GOT3 (cell line): Measurements from ENCODE around the gene NFE2L2.
"Not testable (repeated sequence)": the region's sequence is repeated elsewhere in the genome, so short reads cannot be mapped to it uniquely, and the experiment has no call there.

Experiments
- DNase-seq: peaks from one replicate; lab custom pipeline; 2025; ENCODE audit warnings: mixed read lengths; lab: John Stamatoyannopoulos, UW

Gene NFE2L2

DNA sequence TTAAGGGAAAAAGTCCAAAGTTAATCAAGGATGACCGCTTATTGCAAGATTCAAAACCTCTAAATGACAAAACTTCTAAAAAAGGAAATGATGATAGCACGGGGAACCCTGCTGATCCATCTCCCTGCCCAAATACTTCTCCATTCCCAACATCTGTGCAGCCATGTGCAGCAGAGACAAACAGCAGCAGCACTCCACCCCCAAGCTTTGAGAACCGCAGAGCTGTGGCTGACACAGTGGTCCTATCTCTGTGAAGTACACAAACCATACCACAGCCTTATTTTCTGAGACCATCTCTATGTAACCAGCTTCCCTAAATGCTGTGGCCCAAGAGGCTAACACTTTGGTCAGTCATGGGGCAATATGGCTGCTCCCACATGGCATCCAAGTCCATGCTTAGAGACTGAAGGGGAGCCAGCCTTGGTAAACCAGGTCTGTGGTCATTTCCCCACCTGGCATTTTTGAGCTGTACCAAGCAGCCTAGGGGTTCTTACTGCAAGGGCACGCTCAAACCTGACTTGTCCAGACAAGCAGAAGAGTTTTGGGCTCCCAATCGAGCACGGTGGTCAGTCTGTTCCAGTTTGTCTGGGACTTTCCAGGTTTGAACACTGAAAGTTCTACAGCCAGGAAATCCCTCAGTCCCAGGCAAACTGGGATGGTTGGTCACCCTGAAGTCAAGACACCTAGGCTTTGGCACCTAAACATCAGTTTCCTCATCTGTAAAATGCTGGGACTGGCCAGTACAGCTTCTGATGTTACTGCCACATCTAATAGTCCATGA lies 17.1 kb upstream of the NFE2L2 start:
- no peak for DNase-seq

DNA sequence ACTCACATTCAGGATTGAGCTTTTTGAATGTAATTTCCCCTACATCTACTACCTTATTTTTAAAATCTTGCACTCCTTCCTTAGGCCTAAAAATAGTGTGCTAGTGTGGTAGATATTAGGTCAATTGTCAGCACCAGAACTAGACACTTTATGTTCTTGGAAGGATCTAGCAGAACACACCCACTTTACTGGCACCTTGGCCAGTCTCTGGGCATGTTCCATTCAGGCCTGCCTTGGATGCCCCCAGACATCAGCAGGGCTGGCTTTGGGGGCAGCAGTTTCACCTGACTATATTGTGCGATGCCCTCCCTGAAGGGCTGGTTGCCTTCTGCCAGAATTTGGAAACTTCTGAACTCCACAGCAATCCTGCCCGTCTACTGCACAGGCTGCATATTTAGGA lies 15.3 kb upstream of the NFE2L2 start:
- DNase-seq, result no peak

DNA sequence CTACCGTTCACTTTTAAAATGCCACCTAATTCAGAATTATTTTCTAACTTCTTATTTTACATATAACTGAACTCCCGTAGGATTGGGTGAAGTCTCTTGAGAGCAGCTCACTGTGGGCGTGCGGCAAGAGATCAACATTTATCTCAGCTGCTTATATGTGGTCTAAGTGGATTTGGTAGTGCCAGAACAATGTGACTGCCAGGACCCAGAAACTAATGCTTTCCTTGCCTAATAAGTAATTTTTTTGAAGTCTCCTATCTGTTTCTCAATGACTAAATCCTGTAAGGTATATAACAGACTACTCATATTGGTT lies 11.2 kb upstream of the NFE2L2 start:
- no peak for DNase-seq

DNA sequence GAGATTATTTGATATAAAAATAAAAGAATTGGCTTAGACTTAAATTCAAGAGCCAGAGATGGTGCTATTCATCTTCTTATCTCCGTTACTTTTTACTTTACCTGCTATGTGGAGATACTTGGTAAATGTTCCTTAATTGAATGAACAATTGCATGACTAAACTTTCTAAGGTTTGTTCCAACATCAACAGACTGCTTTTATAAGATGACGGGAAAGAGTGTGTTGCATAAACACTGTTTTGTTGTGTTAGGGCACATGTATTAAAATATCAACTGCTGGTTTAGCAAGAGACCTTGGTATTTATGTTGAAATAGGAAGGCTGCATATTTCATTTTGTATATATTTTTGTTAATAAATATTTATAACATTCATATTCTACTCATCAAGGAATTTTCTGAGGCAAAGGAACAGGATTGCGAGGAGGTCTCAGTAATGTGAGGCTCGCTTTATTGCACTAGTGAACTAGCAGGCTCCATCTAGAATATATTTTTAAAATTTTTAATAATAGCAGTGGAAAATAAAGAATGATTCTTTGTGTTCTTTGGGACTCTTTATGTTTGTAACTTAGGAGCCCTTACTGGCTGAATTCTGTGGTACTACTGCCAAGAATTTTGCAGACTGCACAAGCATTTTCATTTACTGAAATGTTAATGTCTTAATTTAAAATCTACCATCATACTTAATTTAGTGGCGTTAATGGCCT lies 10.7 kb upstream of the NFE2L2 start:
- no peak for DNase-seq

DNA sequence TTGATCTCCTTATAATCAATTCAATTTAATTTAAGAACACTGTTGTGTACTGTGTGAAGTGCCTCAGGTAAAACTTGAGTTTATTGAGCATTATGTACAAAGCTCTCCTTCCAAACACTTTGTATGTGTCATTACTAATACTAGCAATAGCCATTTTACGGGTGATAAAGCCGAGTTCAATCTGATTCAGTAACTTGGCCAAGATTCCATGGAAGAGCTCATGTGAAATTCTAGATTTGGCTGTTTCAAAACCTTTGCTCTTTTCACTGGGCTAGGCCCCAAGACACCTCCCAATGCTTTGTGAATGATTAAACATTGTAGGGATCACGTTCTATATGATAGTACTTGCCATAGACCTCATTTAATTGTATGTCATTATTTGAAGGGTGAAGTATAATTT lies 8.9 kb upstream of the NFE2L2 start:
- no peak for DNase-seq

DNA sequence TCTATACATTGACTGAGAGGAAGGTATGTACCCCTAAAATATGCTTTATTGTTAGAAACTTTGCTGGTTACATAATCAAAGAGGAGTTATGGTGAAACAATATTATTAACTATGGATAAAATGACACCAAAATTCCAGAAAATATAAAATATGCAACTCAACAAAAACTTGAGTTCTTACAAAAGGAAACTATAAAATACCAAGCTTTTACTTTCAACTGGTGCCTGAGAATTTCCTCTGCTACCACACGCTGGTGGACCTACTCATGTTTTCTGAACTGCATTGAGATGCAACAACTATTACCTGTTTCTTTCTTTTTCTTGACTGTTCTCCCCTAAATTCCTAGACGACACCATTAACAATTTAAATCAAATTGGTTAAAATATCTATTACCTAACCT lies 8.2 kb upstream of the NFE2L2 start:
- DNase-seq, result no peak

DNA sequence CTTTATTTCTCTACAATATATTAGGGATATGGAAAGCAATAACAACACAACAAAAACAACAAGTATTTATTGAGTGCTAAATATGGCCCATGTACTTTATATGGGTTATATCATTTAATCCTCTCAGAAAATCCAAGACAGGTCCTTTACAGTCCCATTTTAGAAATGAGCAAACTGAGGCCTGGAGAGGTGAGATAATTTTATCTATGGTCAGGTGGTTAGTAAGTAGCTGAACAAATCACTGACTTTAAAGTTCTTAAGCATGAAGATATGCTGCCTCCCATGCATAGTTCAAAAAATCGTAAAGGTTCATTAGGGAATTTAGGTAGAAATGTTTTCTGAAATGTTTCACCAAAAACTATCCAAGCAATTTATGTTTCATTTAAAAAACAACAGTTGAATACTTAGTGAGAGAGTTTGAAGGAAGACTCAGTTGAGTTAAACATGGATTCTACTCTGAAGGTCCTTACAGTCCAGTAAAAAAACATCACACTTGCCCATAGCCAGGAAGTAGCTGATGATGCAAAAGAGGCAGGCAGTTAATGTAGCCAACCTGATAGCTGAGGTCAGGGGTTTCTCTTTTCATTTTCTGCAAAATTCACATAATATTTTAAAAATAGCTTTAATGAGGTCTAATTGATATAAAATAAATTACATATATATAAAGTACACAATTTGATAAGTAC lies 7.6 kb upstream of the NFE2L2 start:
- no peak for DNase-seq

DNA sequence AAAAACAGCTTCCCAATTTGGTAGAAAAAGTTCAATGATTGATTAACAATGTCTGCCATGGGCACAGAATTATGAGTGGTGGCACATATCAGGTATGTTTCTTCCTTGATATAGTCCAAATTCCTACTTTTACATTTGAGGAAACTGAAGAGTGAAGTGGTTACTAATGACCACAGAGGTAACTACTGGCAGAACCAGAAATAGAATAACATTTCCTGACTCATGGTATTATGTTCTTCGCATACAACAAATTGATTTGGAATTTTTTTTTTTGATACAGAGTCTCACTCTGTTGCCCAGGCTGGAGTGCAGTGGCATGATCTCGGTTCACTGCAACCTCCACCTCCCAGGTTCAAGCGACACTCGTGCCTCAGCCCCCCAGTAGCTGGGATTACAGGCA lies 6.0 kb upstream of the NFE2L2 start:
- DNase-seq, result no peak

DNA sequence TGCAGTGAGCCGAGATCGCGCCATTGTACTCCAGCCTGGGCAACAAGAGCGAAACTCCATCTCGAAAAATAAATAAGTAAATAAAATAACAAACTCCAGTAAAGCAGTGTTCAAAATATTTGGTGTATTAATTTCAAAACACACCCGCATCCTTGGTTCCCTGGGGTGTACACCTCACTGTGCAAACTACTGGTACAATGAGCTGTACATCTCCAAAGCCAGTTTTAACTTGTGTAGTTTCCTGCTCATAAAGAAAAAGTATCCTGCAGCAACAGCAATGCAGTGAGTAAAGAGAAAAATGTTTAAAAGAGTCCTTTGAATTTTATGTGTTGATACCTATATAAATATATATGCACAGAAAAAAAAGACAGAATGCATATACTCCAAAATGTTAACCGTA lies 4.4 kb upstream of the NFE2L2 start:
- no peak for DNase-seq

DNA sequence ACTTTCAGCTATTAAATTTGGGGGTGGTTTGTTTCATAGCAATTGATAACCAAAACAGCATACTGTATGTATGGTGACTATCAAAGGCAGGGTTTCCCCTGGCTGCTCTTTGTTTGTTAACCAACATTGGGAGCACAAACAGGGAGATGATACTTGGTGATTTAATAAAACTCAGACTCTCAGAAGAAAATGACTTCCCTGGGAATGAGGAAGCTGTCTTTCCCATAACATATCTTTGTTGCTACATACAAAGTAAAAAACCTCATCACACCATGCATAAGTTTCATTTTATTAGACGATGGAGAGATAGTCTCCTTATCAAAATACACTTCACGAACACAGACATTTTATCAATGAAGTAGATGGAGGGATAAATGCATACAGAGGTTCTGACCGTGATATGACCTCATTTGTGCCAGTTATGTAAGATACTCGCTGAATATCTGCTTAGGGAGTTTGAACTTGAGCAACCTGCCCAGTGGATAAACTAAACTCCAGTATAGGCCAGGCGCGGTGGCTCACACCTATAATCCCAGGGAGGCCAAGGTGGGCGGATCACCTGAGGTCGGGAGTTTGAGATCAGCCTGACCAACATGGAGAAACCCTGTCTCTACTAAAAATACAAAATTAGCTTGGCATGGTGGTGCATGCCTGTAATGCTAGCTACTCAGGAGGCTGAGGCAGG lies 3.8 kb upstream of the NFE2L2 start:
- DNase-seq, result no peak

DNA sequence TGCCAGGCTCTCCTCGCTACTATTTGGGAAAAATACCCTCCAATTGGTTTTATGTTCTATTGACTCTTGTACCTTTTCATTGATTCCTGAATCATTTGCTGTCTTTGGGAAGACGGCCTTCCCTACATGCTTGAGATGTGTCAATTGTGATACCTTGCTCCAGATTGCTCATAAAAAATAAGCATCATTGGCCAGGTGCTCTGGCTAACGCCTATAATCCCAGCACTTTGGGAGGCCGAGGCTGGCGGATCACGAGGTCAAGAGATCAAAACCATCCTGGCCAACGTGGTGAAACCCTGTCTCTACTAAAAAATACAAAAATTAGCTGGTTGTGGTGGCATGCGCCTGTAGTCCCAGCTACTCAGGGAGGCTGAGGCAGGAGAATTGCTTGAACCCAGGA lies 2.4 kb upstream of the NFE2L2 start:
- DNase-seq, result not testable (repeated sequence)

DNA sequence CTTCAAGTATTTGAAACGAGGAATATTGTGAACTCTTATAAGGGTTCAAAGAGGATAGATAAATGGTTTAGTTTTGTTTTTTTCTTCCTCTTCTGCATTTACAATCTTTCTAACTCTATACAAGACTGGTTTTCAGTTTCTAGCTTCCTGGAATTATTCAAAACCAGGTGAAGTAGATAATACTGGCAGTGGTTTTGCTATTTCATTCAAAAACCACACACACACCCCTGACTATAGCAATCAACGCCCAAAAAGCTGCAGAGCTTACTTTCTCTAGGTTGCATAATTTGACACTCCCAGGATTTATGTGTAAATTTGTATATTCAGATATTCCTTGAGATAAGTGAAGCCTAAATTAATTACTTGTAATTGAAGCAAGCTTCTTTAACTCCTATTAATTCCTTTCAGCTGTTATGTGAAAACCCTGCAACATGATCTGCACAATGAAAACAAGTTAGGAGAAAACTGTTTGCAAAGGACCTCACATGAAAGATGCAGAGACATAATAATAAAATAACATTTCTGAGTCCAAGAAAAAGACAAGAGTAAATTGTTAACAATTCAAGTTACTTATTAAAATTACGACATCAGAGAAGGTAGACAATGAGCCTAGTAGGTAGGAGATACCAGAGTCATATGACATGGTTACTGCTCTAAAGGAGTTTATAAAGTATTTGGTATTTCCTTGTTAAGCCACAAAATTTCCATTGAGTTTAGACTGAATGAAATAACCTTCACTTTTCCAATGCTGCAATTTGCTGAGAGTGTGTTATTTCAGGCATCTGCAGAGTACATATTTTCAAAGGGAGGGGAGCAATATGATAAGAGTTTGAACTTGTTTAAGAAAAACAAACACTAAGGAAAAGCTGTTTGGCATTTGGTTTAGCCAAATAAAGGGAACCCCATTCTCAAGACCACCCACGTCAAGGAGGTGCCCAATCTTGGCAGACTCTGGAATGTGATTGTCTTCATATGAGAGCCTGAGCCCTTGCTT lies 1.6 kb upstream of the NFE2L2 start:
- DNase-seq, result no peak

DNA sequence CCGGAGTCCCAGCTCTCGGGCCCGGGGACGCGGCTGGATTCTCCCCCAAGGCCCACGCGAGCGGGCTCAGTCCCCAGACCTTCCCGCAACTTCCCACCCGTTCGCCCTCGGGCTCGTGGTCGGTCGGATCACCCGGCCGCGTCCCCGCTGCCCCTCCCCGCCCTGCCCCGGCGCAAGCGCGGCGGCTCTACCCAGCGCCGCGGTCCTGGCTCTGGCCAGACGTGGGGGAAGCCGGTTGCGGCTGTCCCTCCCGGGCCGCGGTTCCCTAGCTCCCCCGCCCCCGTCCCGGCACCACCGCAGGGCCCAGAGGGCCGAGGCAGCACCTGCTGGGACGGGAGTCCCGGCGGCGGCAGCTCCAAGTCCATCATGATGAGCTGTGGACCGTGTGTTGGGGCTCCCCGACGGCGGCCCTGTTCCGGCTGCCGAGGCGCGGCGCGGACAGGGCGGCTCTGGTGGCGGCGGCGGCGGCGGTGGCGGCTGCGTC lies 276 bp downstream of the NFE2L2 start:
- DNase-seq, result no peak

DNA sequence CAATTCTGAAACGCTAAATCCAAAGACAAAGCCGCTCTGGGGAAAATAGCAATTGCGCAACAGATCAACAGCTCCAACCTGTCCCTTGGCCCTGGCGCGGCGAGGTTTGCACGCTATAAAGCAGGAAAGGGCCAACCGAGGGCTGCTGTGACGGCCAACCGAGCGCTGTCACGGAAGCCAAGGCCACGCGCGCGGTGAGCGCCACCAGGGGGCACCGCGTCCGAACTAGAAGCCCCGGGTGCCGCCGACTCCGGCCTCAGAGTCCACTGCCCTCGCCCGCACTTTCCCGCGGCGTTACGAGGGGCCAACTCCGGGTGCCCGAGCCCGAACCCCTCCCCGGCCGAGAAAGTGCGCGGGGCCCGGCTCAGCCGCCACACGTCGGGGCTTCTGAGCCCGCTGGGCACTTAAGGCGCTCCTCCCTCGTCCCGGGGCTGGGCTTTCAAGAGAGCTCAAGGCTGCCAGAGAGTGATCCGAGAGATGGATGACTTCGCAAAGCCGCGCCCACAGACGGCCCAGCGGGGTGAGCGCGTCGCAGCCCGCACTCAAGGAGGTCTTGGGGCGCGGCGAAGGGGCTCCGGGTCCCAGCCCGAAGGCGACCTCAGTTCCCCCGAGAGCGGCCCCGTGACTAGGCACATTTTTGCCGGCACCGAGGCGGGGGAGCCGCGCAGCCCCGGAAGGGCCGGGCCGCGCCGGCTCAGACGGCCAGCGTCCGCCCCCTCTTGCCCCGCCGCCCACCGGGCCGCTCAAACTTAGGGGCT lies 897 bp downstream of the NFE2L2 start:
- DNase-seq, result peak; percentile 80

DNA sequence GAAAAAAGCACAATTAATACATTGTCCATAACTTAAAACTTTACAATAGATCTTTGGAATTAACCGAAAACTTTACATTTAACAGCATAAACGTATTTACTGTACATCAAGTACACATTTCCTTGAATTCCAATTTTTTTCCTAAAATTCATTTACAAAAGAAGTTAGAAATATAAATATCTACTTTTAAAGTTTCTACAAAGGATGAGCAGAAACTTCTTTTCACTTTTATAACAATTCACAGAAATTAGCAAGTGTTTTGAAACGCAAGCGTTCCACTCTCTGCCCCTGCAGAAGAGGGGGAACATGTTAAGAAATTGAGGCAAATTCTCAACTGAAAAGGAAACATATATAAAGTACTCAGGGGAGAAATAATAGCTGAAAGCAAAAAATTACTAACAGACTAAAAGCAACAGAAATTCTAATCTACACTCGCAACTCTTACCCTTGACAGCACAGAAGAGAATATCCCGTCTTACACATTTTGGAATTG lies 1.5 kb downstream of the NFE2L2 start:
- no peak for DNase-seq

DNA sequence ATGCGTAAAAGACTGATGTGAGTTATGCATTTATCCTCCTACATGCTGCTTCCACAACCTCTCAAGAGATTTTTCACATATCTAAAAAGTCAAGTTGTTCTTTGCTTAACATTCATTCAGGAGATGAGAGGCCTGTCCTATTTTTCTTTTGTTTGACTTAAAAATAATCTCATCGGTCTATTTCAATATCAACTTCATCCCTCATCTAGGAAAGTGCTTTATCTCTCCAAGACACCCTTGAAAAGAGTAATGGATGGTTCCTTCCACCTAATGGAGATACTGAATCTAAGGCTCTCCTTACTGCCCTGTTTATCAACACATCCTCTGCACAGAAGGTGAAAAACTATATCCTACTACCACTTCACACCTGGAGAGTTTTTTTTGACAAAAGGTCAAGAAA lies 2.4 kb downstream of the NFE2L2 start:
- no peak for DNase-seq

DNA sequence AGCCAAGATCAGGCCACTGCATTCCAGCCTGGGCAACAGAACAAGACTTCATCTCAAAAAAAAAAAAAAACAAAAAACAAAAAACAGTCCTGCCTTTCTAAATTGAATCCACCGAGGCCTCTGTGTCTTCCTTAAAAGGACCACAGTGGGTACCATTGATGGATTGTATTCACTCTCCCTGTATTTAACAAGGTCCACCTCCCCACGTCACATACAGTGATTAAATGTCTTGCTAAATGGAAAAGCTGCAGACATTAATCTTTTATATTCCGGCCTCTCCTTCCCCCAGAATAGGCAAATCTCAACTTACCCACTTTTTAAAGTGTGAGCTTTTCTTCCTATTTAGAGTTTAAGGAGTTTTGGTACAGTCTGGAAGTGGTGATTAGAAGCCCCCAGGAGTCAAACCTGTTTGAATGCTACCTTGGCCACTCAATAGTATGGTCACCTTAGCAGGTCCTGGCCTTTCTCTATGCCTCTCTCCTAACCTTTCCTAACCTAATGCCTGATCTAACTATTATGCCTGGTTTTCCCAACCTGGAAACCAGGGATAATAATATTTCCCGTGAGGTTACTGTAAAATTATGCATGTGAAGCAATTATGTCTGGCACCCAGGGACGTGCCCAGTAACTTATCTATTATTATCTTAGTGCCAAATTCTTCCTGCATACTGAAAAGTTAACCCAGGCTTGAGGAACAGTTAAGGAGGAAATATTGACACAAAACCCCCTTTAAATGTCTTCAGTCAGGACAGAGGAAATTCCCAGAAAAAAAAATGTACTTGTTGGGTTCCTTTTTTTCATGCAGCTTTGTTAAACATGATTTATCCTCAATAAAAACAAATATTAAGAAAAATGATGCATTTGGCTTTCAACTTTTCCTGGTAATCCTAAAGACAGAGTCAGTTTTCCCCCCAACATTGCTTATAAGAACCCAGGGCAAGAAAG lies 3.1 kb downstream of the NFE2L2 start:
- no peak for DNase-seq

DNA sequence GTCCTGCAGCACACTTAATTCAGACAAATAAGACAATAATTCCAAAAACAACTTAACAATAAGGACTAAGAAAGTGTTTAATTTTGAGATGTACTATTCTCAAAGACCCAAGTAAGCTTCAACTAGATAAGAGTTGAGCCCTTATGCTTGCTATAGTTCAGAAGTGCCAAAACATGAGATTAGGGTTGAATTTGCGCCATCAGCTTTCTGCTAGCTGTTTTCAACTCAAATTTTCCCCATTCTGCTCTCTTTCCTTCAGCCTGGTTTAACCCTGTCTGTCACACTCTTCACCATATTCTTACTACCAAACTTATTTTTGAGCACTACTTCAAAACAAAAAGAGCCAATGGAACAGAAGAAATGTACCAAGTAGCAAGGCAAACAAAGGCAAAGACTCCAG lies 4.1 kb downstream of the NFE2L2 start:
- DNase-seq, result no peak

DNA sequence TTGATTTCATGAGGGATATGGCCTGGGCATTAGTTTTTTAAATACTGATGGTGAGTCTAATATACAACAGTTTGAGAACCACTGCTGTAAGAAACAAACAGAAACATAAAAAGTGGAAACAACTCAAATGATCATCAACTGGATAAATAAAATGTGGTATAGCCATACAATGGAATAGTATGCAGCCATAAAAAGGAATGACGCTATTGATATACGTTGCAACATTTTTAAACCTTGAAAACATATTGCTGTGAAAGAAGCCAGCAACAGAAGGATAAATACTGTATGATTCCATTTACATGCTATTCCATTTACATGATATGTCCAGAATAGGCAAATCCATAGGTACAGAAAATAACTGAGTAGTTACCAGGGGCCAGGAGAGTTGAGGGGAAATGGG lies 6.5 kb downstream of the NFE2L2 start:
- no peak for DNase-seq
